Skeletal muscle cell (primary cell): ENCODE measurements around the gene DGKI.

ENCODE experiments used
- DNase-seq: peaks from one replicate; pipeline ENCODE4 v3.0.0-alpha.2; 2010; ENCODE audit warnings: low read depth
- H3K4me3 ChIP-seq: 2 replicates; pipeline ENCODE4 v1.5.1; 2011; ENCODE audit warnings: low read depth, mild to moderate bottlenecking, control low read depth, low read length, moderate library complexity

DGKI gene

DNA sequence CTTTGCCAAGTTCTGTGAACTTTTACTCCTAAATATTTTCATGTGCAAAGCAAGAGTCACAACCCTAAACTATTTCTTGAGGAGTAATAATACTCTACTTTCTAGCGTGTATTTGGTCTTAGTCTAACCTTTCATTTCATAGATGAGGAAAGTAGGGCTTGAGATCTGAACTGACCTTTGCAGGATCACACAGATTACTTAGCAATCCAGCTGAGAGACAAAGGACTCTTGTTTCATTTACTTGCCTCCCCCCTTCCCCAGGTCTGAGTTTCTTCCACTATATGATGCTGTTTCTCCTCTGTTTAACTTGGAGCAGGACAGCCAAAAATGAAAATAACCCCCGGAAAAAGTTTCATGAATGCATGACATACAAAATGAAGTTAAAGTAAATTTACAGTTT, 427.9 kb downstream of the DGKI start:
- DNase-seq, result no peak
- no peak overlapping the region for H3K4me3 ChIP-seq

DNA sequence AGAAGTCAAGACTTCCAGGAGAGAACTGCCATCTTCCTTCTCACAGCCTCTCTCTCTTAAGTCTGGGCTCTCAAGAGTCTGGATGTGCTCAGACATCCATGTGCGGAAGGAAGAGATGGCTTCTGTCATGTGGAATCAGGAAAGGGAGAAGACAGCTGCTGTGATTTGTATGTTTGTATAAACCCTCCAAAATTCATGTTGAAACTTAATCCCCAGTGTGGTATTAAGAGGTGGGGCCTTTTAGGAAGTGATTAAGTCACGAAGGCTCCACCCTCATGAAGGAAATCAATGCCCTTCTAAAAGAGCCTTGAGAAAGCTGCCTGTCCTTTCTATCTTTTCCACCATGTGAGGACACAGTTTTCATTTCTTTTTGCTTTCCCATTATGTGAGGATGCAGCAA, 429.3 kb downstream of the DGKI start:
- DNase-seq, result no peak
- no peak overlapping the region for H3K4me3 ChIP-seq

- no peak overlapping the region for H3K4me3 ChIP-seq
- DNase-seq, result no peak
These were observed 432.9 kb downstream of the DGKI start for GRCh38 chr7:137413901-137414300.

DNA sequence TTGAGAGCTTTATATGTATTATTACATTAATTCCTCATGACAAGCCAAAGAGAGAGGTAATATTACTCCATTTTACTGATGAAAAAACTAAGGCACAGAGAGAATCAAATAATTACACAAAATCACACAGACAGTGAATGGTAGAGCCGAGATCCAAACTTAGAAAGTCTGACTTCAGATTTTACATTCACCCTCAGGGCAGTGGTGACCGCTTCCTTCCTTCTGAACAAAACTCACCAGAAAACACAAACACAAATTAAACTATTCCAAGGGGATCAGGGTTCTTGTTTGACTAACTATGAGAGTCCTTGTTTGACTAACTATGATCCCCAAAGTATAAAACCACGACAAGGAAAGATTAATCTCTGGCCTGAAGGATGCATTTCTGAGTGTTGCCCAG, 435.3 kb downstream of the DGKI start:
- DNase-seq, result no peak
- H3K4me3 ChIP-seq, result no peak overlapping the region

- DNase-seq, result no peak
- H3K4me3 ChIP-seq, result no peak overlapping the region
These were observed 438.6 kb downstream of the DGKI start for GRCh38 chr7:137408126-137408525.

DNA sequence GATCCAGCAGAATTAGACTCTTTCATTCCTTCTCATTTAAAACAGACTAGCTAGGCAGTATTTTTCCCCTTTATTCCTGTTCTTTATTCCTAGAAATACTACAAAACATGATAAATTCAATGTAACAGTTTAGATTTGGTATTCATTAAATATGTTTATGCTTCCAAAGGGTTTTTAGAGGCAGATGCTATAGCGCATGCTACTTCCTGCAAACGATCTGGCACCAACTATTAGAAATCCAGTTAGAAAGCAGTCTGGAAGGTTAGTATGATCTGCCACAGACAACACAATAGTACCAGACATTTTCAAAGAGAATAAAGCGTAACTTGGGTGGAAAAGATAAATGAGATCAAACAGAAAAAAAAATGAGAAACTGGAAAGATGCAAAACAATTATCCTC, 439.7 kb downstream of the DGKI start:
- H3K4me3 ChIP-seq, result no peak overlapping the region
- no peak for DNase-seq

DNA sequence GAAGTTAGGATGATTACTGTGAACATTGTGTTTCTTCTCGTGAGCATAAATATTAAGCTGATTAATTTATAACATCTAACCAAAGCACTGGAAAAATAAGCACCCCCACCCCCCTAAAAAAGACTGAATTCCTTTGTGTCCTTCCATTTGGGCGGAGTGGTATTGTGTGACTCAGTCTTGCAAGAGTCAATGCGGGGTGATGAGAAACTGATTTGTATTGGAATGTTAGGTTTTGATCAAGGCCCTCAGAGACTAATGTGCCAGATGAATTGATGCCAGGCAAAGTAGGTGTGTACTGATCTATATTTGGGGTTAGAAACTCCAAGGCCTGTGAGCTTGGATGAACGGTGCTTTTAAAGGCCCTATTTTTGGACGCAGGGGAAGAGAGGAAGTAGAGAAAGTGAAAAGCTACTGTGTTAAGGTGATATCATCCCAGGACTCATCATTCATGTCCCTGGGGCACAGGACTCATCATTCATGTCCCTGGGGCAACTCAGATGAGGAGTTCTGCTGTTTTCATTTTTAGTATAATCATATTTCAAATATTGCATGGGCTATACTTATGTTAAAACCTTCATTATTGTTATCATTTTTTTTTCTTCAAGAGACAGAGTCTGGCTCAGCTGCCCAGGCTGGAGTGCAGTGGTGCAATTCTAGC, 442.0 kb downstream of the DGKI start:
- no peak overlapping the region for H3K4me3 ChIP-seq
- DNase-seq, result no peak

DNA sequence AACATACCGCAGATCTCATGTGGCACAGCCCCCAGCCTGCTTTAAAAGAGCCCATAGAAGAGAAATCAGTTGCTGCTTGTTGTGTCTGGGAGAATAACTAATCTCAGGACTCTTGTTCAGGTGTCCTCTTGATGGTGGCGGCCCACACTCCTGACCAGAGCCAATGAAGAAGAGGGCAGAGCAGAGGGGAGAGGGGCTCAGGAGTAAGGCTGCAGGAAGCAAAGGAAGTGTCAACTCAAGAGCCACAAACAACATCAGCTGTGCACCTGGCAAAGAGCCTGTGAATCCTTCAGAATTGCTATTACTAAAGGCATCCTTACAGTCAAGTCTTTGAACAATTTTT, 443.4 kb downstream of the DGKI start:
- no peak for DNase-seq
- no peak overlapping the region for H3K4me3 ChIP-seq

- DNase-seq, result no peak
- H3K4me3 ChIP-seq, result no peak overlapping the region
These were observed 444.0 kb downstream of the DGKI start for GRCh38 chr7:137402536-137403352.

- no peak overlapping the region for H3K4me3 ChIP-seq
These were observed 446.6 kb downstream of the DGKI start for GRCh38 chr7:137399827-137400823.

GRCh38 chr7:137396051-137396450, 450.7 kb downstream of the DGKI start:
- no peak for DNase-seq
- no peak overlapping the region for H3K4me3 ChIP-seq

More at GRCh38 chr7:137399827-137400823, 446.6 kb downstream of the DGKI start:
- DNase-seq, result no peak

DNA sequence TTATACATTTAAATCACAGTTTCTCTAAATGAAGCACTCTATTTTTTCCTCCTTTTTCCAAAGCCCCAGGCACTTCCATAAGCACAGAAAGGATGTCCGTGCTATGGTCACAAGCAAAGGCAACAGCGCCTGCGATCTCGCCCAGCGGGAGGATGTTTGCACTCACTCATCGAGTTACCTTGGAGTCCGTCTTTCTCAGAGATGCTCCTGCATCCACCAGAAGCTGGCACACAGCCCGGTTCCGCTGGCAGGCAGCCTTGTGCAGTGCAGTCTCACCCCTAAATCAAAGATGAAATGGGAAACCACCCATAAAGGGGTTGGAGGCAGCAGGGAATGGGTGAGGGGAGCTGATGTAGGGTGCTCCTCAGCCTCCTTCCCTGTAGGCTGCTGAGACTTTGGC, 451.4 kb downstream of the DGKI start:
- DNase-seq, result no peak
- no peak overlapping the region for H3K4me3 ChIP-seq

- H3K4me3 ChIP-seq, result no peak overlapping the region
- no peak for DNase-seq
These were observed 453.2 kb downstream of the DGKI start for GRCh38 chr7:137393570-137393969.

DNA sequence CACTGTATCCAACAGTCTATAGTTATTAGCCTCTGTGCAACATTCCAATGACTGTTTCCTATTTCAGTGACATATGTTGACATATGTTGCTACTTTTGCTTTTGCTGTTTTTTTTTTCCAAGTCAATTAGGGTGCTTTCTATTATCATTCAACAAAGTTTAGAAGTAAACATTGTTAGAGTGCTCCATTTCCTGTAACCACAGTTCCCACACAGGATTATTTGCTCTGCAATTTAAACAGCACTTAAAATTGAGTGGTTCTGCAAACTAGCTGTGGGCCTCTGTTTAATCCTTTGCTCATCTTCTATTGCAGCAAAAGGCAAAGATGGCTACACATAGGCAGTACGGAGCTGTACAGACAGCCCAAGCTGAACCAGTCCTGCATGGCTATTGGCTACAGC, 456.7 kb downstream of the DGKI start:
- no peak for DNase-seq
- H3K4me3 ChIP-seq, result no peak overlapping the region

- no peak overlapping the region for H3K4me3 ChIP-seq
- DNase-seq, result no peak
These were observed 457.9 kb downstream of the DGKI start for GRCh38 chr7:137388916-137389315.

DNA sequence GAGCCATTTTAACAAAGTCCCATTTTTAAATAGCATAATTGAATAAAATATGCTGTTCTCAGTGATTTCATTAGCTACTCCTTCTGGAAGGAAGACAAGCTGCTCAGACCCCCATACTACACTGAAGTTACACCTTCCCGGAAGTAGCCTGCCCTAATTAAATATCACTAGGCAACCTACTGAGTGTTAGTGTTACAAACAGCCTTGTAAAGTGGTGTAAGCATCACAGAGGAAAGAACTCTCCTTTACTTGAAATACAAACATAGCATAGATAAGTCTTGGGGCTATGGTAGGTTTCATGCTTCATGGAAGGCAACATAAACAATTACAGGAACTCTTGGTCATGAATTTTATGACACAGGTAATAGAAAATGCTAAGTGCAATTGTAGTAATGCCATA, 459.8 kb downstream of the DGKI start:
- DNase-seq, result no peak

DNA sequence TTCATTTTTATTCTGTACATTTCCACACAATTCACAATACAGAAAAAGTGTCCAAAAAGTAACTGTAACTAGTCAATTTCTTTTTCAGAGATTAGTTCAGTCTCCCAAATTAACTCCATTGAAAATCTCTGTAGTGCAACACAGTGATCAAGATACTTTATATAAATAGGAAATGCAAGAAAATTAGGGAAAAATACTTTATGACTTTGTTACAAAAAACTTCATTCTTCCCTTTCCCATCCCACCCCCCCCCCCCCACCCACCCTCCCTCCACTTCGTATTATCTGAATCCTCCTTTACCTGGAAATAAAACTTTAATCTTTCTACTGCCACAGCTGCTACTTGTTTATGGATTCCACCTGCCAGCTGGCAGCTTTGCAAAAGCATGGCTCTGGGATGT, 465.7 kb downstream of the DGKI start:
- H3K4me3 ChIP-seq, result no peak overlapping the region
- no peak for DNase-seq

More for the DNA sequence above, 459.8 kb downstream of the DGKI start:
- no peak overlapping the region for H3K4me3 ChIP-seq

DNA sequence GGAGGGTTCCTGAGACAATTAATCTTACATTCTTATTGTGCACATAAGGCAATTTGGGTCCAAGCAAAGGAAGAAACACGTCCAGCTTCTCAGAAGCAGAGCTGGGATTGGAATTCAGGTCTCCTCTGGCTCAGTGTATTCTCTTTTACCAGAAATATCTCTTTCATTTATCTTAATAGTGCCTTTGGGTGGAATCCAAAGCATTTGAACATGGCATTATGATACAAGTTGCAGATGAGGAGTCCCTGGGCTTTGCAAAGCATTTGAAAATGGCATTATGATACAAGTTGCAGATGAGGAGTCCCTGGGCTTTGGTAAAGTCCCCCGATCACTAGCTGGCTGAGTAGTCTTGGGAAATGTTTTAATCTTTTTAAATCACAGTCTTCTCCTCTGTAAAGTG, 473.3 kb downstream of the DGKI start:
- no peak overlapping the region for H3K4me3 ChIP-seq
- no peak for DNase-seq

DNA sequence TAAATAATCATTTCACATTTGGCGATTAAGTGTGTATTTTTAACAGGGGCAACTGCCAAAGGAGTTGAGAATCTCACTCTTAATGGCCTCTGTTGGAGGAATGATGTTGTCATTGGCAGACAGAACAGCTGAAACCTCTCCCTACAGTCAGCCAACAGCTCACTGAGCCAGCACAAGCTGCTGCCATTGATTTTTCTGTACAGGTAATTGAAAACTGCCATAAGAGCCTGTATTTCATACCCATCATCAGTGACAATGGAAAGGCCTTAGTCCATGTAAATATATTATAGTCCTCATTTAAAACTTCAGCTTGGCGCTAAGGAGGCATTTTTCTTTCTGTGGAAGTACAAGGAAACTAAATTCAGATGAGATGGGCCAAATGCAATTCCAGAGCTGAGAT, 475.2 kb downstream of the DGKI start:
- no peak for DNase-seq
- H3K4me3 ChIP-seq, result no peak overlapping the region

GRCh38 chr7:137366995-137367394, 479.8 kb downstream of the DGKI start:
- no peak for DNase-seq
- H3K4me3 ChIP-seq, result no peak overlapping the region
